HG03139 (cell line): ENCODE measurements around the gene KIAA1671.
"Not testable (repeated sequence)": the region's sequence is repeated elsewhere in the genome, so short reads cannot be mapped to it uniquely, and the experiment has no call there.

Experiments
- ATAC-seq: cut with Tn5 transposase; IDR thresholded peaks from one replicate; pipeline ENCODE4 v1.9.1; 2021; ENCODE audit not compliant: unreplicated experiment

KIAA1671 gene

GRCh38 chr22:25219211-25219689 is 266.7 kb downstream of the KIAA1671 start, which contains the start of gene CRYBB2:
TSS of gene CRYBB2 (plus strand) at chr22:25219639. CDS start at chr22:25221430, 1,791 bp downstream.
- ATAC-seq, result no peak

- ATAC-seq, result no peak
These were observed 267.5 kb downstream of the KIAA1671 start for GRCh38 chr22:25219948-25220442.

GRCh38 chr22:25221790-25222189 is 269.3 kb downstream of the KIAA1671 start:
- no peak for ATAC-seq

- ATAC-seq, result no peak
These were observed 270.8 kb downstream of the KIAA1671 start for GRCh38 chr22:25223269-25223850.

- no peak for ATAC-seq
These were observed 276.3 kb downstream of the KIAA1671 start for GRCh38 chr22:25228822-25229221.

- ATAC-seq, result not testable (repeated sequence)
These were observed 278.2 kb downstream of the KIAA1671 start for GRCh38 chr22:25230760-25231159.

GRCh38 chr22:25232301-25232700 is 279.8 kb downstream of the KIAA1671 start:
- ATAC-seq, result no peak

GRCh38 chr22:25233706-25234105 is 281.2 kb downstream of the KIAA1671 start:
- ATAC-seq, result not testable (repeated sequence)

- ATAC-seq, result no peak
These were observed 283.2 kb downstream of the KIAA1671 start for GRCh38 chr22:25235547-25236290.

- no peak for ATAC-seq
These were observed 283.9 kb downstream of the KIAA1671 start for GRCh38 chr22:25236417-25236816.

- no peak for ATAC-seq
These were observed 285.0 kb downstream of the KIAA1671 start for GRCh38 chr22:25237503-25237902.

GRCh38 chr22:25238058-25238457 is 285.5 kb downstream of the KIAA1671 start:
- not testable (repeated sequence) for ATAC-seq
